GM12892 (cell line): ENCODE results near the gene MYCBP2.
"Not testable (repeated sequence)": the region's sequence is repeated elsewhere in the genome, so short reads cannot be mapped to it uniquely, and the experiment has no call there.

Source experiments
- DNase-seq: peaks from one replicate; pipeline ENCODE4 v3.0.0; 2011; ENCODE audit not compliant: insufficient read length
- FAIRE-seq: peaks from 2 replicates; lab custom pipeline; 2011; peaks lifted over from hg19 to GRCh38; lab: Jason Lieb, UNC
- POLR2A ChIP-seq: IDR thresholded peaks from 2 replicates; pipeline ENCODE4 v1.6.1; 2011; ENCODE audit warnings: low read depth, low read length, control low read depth
- POLR2AphosphoS5 ChIP-seq: IDR thresholded peaks from 2 replicates; pipeline ENCODE4 v1.6.1; 2011; ENCODE audit warnings: low read depth, low read length, control low read depth
- TAF1 ChIP-seq: IDR thresholded peaks from 2 replicates; pipeline ENCODE4 v1.6.1; 2011; ENCODE audit warnings: low read depth, mild to moderate bottlenecking, control low read depth, low read length, borderline replicate concordance

Gene MYCBP2

DNA sequence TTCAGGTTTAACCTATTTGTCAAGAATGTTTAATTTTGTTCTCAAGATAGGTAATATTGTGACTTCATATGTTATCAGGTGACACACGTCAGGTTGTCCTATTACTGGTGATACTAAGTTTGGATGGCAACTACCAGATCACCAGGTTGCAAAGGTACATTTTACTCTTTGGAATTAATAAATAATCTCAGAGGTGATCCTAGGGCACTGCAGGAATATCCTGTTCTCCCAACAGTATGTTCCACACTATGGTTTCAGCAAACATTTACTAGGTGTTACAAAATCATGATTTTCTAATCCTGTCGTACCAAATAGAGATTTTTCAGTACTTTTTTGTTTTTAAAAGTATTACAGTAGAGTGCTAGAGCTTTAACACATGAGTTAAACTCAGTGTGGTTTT is 29.3 kb upstream of the MYCBP2 start:
- FAIRE-seq, result no peak

DNA sequence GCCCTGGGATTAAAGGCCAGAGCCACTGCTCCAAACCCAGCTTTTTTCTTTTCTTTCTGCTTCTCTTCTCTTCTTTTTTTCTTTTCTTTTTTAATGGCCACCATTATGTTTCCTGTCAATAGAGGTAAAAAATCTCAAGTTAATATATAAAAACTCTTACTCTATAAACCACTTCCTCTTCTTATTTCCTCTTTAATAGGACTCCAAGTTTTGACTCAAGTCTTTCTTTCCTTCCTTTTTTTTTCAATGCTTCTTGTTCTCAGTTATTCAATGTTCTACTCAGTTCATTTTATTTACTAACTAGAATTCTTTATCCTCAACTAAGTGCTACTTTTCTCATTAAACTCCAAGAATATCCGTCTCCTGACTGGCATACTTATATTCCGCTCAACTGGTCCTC is 27.1 kb upstream of the MYCBP2 start:
- no peak for DNase-seq
- FAIRE-seq, result no peak
- TF ChIP-seq TAF1 (no peak), POLR2AphosphoS5 (no peak), POLR2A (no peak)

More for the DNA sequence above, 29.3 kb upstream of the MYCBP2 start:
- TF ChIP-seq POLR2A (no peak), TAF1 (no peak), POLR2AphosphoS5 (no peak)
- no peak for DNase-seq

GRCh38 chr13:77351315-77351714 is 24.4 kb upstream of the MYCBP2 start:
- DNase-seq, result no peak
- no peak for FAIRE-seq
- TF ChIP-seq POLR2A (no peak), POLR2AphosphoS5 (no peak), TAF1 (no peak)

DNA sequence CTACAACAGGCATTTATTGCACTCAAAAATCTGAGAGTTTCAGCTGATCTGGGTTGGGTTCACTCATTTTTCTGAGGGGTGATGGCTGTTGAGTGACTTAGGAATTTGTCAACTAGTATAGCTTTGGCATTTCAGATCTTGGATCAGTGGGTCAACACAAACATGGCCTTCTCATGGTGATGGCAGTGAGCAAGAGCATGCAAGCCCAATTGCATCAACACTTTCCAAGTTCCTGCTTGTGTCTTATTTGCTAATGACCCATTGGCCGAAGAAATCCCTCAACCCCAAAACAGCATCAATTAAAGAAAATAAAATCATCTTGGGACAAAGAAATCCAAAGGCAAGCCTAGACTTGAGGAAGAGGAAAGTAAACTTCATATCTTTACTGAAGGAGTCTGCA is 23.9 kb upstream of the MYCBP2 start:
- no peak for TF ChIP-seq POLR2AphosphoS5
- TF ChIP-seq TAF1, result no peak
- TF ChIP-seq POLR2A, result no peak
- no peak for DNase-seq
- no peak for FAIRE-seq

DNA sequence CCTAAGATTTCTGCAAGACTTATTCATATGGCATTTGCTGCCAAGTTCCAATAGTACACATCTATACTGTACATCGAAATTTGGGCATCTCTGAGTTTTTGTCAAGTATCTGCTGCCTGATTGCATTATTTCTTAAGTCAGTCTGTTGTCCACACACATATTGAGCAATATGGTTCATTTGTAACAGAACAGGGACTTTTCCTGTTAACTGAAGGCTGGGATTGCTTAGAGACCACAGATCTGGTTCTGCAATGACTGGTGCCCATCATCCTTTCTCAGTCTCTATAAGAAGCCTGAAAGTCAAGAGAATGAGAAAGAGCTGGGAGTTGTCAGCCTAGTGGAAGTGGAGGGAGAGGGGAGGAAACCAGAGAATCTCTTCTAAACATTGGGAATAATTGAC is 22.5 kb upstream of the MYCBP2 start:
- DNase-seq, result no peak
- peak; percentile 73 for FAIRE-seq
- TF ChIP-seq TAF1, result no peak
- TF ChIP-seq POLR2A, result no peak
- no peak for TF ChIP-seq POLR2AphosphoS5

DNA sequence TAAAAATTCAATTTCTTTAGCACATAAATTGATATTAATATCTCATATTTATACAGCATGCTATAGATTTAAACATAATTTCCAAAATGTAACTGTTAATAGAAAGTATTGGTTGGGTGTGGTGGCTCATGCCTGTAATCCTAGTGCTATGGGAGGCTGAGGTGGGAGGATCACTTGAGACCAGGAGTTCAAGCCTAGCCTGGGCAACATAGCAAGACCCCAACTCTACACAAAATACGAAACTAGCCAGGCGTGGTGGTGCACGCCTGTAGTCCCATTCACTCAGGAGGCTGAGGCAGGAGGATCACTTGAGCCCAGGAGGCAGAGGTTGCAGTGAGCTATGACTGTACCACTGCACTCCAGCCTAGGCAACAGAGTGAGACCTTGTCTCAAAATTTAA is 20.5 kb upstream of the MYCBP2 start:
- FAIRE-seq, DNase-seq: not testable (repeated sequence)

DNA sequence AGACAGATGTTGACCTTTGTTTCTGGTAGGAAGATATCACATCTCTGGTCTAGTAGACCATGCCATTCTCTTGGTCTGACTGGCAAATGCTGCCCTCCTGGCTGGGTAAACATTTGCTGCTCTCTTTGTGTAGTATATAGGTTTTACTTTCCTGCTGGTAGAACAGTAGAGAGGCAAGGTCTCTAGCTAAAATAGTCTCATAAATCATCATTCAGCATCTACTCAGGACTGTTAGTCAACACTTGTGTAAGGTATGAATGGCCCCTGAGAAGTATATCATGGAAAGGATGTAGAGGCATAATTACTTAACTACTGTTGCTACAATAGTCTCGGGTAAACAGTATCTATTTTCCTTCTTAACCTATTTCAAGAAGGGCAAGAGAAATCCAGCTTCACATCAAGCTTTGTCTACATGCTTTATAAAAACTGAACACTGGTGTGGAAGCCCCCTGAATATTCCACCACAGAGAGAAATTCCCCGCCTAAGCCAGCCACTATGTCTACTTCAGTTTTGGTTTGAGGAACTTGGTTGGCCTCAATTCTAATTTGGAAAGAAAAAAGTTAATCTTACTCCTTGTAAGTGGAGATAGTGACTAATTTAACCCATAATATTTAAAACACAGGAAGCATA is 18.4 kb upstream of the MYCBP2 start:
- FAIRE-seq, result peak; percentile 97
- TF ChIP-seq POLR2AphosphoS5, result no peak
- no peak for TF ChIP-seq TAF1
- TF ChIP-seq POLR2A, result 0 out of 2 replicates have a peak, but pooled peaks have one; percentile 14
- no peak for DNase-seq

DNA sequence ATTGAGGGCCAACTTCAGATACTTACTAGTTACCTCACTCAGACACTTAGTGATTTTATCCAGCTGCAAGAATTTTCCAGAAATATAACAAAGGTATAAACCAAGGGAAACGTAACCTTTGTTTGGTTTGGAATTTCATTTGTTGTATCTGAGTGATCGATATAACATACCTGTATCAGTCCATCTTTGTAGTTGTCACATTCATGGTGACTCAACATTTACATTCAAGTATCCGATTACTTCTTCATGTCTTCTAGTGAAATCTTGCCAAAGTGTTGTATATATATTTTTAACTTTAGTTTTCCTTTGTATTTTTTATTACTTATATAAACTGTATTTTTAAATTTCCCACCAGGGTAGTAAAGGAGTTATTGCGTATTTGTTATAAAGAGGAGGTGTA is 16.9 kb upstream of the MYCBP2 start:
- DNase-seq (no peak), FAIRE-seq (peak; percentile 58)
- TF ChIP-seq POLR2AphosphoS5 (no peak), TAF1 (no peak), POLR2A (no peak)

DNA sequence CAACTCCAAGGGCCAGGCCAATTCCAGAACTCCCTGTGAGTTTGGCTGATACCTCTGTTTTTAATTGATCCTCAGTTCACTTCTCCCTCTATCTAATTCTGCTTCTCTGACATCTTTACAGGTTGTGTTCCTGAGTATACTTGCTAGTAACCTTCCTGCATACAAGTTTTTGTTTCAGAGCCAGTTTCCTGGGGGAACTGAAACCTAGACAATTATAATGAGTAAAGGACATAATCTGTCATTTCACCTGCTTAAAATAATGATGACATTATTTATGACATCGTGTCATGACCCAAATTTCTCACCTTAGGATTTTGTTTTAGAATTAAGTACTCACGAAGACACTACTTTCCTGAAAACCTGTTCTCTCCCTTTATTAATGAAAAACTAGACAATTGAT is 12.5 kb upstream of the MYCBP2 start:
- no peak for TF ChIP-seq POLR2AphosphoS5
- TF ChIP-seq POLR2A, result peak; percentile 32; the same call in 1 of the 2 replicates
- TF ChIP-seq TAF1, result no peak
- DNase-seq (no peak), FAIRE-seq (no peak)

GRCh38 chr13:77338961-77339401 is 12.1 kb upstream of the MYCBP2 start:
- DNase-seq, result no peak
- TF ChIP-seq POLR2A (peak; percentile 60; the same call in 1 of the 2 replicates), TAF1 (0 out of 2 replicates have a peak, but pooled peaks have one; percentile 32), POLR2AphosphoS5 (no peak; the same call in 1 of the 2 replicates)
- peak; percentile 98 for FAIRE-seq

- TF ChIP-seq POLR2AphosphoS5 (no peak), POLR2A (no peak), TAF1 (no peak)
- FAIRE-seq (no peak), DNase-seq (no peak)
These were observed 11.4 kb upstream of the MYCBP2 start for GRCh38 chr13:77338329-77338728.

- FAIRE-seq (no peak), DNase-seq (no peak)
- TF ChIP-seq POLR2AphosphoS5 (no peak), POLR2A (no peak), TAF1 (no peak)
These were observed 10.3 kb upstream of the MYCBP2 start for GRCh38 chr13:77337159-77337558.

- DNase-seq (no peak), FAIRE-seq (no peak)
- TF ChIP-seq TAF1, result no peak
- no peak for TF ChIP-seq POLR2AphosphoS5
- no peak for TF ChIP-seq POLR2A
These were observed 8.6 kb upstream of the MYCBP2 start for GRCh38 chr13:77335543-77335942.
